NT2/D1 (cell line): Measurements from ENCODE around the gene LMCD1.

Source experiments
- YY1 ChIP-seq: IDR thresholded peaks from 2 replicates; pipeline ENCODE4 v1.6.1; 2011; ENCODE audit not compliant: insufficient read length, insufficient read depth
- ZNF274 ChIP-seq: IDR thresholded peaks from 2 replicates; pipeline ENCODE4 v1.6.1; 2011; ENCODE audit warnings: mild to moderate bottlenecking, low read depth, low read length

DNA sequence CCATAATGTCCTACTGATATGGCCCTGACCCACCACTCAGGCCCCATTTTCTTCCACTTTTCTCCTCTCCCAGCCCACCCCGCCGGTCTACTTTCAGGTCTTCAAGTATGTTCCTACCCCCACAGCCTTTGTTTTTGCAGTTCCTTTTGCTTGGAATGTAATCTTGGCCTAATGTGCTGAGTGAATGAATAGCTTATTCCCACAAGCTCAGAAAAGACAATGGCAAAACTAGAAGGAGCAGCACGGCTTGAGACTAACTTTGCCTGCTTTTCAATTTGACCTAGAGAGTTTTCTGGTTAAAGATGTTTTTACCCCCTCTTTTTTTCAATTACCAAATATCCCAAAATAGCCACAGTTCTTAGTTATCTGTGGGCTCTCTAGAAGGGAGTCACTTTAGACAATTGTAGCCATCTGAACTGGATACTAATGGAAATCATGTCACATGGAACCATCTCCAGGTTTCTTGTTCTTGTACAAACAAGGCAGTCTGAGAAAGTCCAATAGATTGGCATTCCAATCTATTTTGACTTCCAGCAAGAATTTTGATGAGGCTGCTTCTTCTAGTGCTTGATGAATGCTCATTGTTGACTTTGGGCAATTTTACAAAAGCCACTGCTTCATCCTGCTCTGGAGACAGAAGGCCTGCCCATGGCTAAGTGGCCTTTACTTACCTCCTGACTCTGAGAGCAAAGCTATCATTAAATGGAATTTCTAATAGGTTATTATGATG lies 16.3 kb upstream of the LMCD1 start:
- no peak for TF ChIP-seq ZNF274
- TF ChIP-seq YY1, result no peak
